Hepatocyte (in vitro differentiated cells): Measurements from ENCODE around the gene TUBB2B.

ENCODE experiments used
- CTCF ChIP-seq: fragments of 200-600 bp; sonication (generic); IDR thresholded peaks from 2 replicates; pipeline ENCODE4 v1.5.1; 2016; ENCODE audit warnings: antibody characterized with exemption, mild to moderate bottlenecking; ENCODE audit not compliant: poor library complexity
- EZH2 ChIP-seq: fragments of 200-600 bp; sonication (generic); IDR thresholded peaks from 2 replicates; pipeline ENCODE4 v1.6.1; 2016; ENCODE audit warnings: antibody characterized with exemption, mild to moderate bottlenecking, borderline replicate concordance
- EZH2phosphoT487 ChIP-seq: fragments of 200-600 bp; sonication (generic); IDR thresholded peaks from one replicate; pipeline ENCODE4 v1.6.1; 2018; ENCODE audit warnings: antibody characterized with exemption, mild to moderate bottlenecking, low read depth, moderate library complexity; ENCODE audit not compliant: unreplicated experiment, severe bottlenecking

- TF ChIP-seq CTCF (no peak), EZH2 (no peak), EZH2phosphoT487 (no peak)
Observed at GRCh38 chr6:3236005-3236404, 8.6 kb upstream of the TUBB2B start.
